Measurements from ENCODE around the gene ASCC3. TPM values are rescaled to one million over a fixed set of nuclear protein-coding genes. Genes with fewer than 3 reads are reported as not detected.

Gene ASCC3
- total RNA-seq, 4 donors from 2014 or later: 14.2 to 58.9 (median 36.6) TPM

- Histone ChIP-seq H3K27me3 (peaks cover 0 to 34% (median 0%) of the 10 kb centered on the region in 4 donors), H3K36me3 (no peaks in the 10 kb centered on the region), H3K4me1 (no peaks in the 10 kb centered on the region), H3K9me3 (no peaks in the 10 kb centered on the region), H3K4me3 (no peak overlapping the region), H3K27ac (no peak overlapping the region)
- TF ChIP-seq CTCF (IDR thresholded peaks at IDR 0.05): no peak
- no peak for TF ChIP-seq POLR2A (IDR thresholded peaks at IDR 0.05)
- intact Hi-C loops (cut with DNase I): no loop called here
- DNase-seq: no peak
- 61 to 62% methylated on average over 13 of the region's 13 CpGs for WGBS, 2 donors
These were observed 389.0 kb downstream of the ASCC3 start for GRCh38 chr6:100491952-100492670.

GRCh38 chr6:100490065-100490464, 391.1 kb downstream of the ASCC3 start:
- no peaks in the 10 kb centered on the region for H3K9me3 ChIP-seq
- intact Hi-C loops (cut with DNase I): no loop called here
- H3K4me1 ChIP-seq: no peaks in the 10 kb centered on the region
- H3K27me3 ChIP-seq: peaks cover 0 to 37% (median 0%) of the 10 kb centered on the region in 4 donors
- WGBS, 2 donors: 67 to 88% methylated on average over 2 of the region's 2 CpGs
- no peak for TF ChIP-seq POLR2A (IDR thresholded peaks at IDR 0.05)
- TF ChIP-seq CTCF (IDR thresholded peaks at IDR 0.05): no peak
- H3K4me3 ChIP-seq: no peak overlapping the region
- H3K36me3 ChIP-seq: no peaks in the 10 kb centered on the region
- H3K27ac ChIP-seq: no peak overlapping the region
- DNase-seq: no peak

- H3K27ac ChIP-seq: no peak overlapping the region
- TF ChIP-seq POLR2A (IDR thresholded peaks at IDR 0.05) (no peak), CTCF (IDR thresholded peaks at IDR 0.05) (no peak)
- peaks cover 0 to 48% (median 0%) of the 10 kb centered on the region in 4 donors for H3K27me3 ChIP-seq
- H3K4me3 ChIP-seq: no peak overlapping the region
- WGBS, 2 donors: 66 to 76% methylated on average over 4 to 5 of the region's 5 CpGs
- no peaks in the 10 kb centered on the region for H3K9me3 ChIP-seq
- H3K36me3 ChIP-seq: no peaks in the 10 kb centered on the region
- DNase-seq: no peak
- no peaks in the 10 kb centered on the region for H3K4me1 ChIP-seq
- intact Hi-C loops (cut with DNase I): no loop called here
These were observed 392.9 kb downstream of the ASCC3 start for GRCh38 chr6:100488244-100488643.

GRCh38 chr6:100487638-100488037, 393.5 kb downstream of the ASCC3 start:
- TF ChIP-seq CTCF (IDR thresholded peaks at IDR 0.05) (no peak), POLR2A (IDR thresholded peaks at IDR 0.05) (no peak)
- no peaks in the 10 kb centered on the region for H3K9me3 ChIP-seq
- H3K4me1 ChIP-seq: no peaks in the 10 kb centered on the region
- no peak overlapping the region for H3K27ac ChIP-seq
- no peak for DNase-seq
- H3K4me3 ChIP-seq: no peak overlapping the region
- 85 to 92% methylated on average over 2 of the region's 2 CpGs for WGBS, 2 donors
- H3K27me3 ChIP-seq: peaks cover 0 to 50% (median 0%) of the 10 kb centered on the region in 4 donors
- intact Hi-C loops (cut with DNase I): no loop called here
- no peaks in the 10 kb centered on the region for H3K36me3 ChIP-seq

- H3K9me3 ChIP-seq: no peaks in the 10 kb centered on the region
- TF ChIP-seq CTCF (IDR thresholded peaks at IDR 0.05) (no peak), POLR2A (IDR thresholded peaks at IDR 0.05) (no peak)
These were observed 395.9 kb downstream of the ASCC3 start for GRCh38 chr6:100485268-100485667.

More at GRCh38 chr6:100485268-100485667, 395.9 kb downstream of the ASCC3 start:
- peaks cover 0 to 50% (median 0%) of the 10 kb centered on the region in 4 donors for H3K27me3 ChIP-seq
- intact Hi-C loops (cut with DNase I): no loop called here
- H3K36me3 ChIP-seq: no peaks in the 10 kb centered on the region
- no peaks in the 10 kb centered on the region for H3K4me1 ChIP-seq
- H3K27ac ChIP-seq: no peak overlapping the region
- DNase-seq: no peak
- no peak overlapping the region for H3K4me3 ChIP-seq

Measured in esophagus squamous epithelium (tissue), 5 donors.